ENCODE data around the gene HOXB3. TPM values are rescaled to one million over a fixed set of nuclear protein-coding genes. Genes with fewer than 3 reads are reported as not detected.

The HOXB3 gene
- total and polyA plus RNA-seq, 7 donors, result 6.2 to 64.3 (median 25.3) TPM

DNA sequence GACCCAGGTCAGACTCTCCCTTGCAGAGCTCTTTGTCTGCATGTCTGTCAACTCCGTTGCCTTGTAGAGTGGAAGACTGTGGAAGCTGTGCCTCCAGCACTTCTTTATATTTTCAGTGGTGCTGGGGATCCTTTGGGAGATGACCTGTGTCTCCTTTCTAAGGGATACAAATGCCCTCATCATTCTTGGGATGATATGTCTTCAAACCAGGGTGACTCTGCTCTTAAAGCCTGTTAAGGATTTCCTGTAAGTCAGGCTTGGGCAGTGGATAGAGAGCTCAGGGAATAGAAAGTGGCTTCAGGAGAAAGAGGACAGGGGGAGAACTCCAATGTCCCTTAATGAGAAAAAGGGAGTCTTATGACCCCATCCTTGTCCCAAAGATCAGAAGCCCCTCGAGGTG, 1.5 kb downstream of the HOXB3 start:
- 47 to 58% methylated on average over 2 of the region's 2 CpGs for WGBS, 2 donors
- no peaks in the 10 kb centered on the region for H3K36me3 ChIP-seq
- H3K4me1 ChIP-seq, result peaks cover 0 to 52% (median 41%) of the 10 kb centered on the region in 4 donors
- H3K9me3 ChIP-seq, result no peaks in the 10 kb centered on the region
- TF ChIP-seq POLR2AphosphoS5 (IDR thresholded peaks at IDR 0.05), result peak in 1 of 4 donors; percentile 9
- TF ChIP-seq, protein P1, sequence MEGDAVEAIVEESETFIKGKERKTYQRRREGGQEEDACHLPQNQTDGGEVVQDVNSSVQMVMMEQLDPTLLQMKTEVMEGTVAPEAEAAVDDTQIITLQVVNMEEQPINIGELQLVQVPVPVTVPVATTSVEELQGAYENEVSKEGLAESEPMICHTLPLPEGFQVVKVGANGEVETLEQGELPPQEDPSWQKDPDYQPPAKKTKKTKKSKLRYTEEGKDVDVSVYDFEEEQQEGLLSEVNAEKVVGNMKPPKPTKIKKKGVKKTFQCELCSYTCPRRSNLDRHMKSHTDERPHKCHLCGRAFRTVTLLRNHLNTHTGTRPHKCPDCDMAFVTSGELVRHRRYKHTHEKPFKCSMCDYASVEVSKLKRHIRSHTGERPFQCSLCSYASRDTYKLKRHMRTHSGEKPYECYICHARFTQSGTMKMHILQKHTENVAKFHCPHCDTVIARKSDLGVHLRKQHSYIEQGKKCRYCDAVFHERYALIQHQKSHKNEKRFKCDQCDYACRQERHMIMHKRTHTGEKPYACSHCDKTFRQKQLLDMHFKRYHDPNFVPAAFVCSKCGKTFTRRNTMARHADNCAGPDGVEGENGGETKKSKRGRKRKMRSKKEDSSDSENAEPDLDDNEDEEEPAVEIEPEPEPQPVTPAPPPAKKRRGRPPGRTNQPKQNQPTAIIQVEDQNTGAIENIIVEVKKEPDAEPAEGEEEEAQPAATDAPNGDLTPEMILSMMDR (IDR thresholded peaks at IDR 0.05), result no peak
- peak overlapping the region; percentile 36 to 70 (median 56) for H3K4me3 ChIP-seq
- intact Hi-C loops (cut with DNase I), result no loop called here
- DNase-seq, result no peak
- peak overlapping the region in 3 of 4 donors; percentile 95 to 99 (median 97) for H3K27ac ChIP-seq
- H3K27me3 ChIP-seq, result no peaks in the 10 kb centered on the region

DNA sequence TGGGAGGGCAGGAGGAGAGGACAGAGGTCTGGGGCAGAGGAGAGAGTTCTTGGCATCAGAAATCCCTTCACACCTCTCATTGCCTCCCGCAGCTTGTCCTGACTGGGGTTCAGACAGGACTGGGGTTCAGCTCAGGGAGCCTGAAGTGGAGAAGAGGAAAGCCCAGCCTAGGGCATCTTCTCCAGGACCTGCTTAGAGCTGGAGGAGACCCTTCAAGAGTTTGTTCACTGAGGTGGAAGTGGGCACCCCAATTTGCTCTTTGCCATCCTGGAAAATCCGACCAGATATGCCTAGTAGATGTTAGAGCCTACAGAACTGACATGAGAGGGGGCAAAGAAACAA, 2.0 kb downstream of the HOXB3 start:
- Histone ChIP-seq H3K4me1 (peaks cover 0 to 55% (median 45%) of the 10 kb centered on the region in 4 donors), H3K36me3 (no peaks in the 10 kb centered on the region), H3K9me3 (no peaks in the 10 kb centered on the region), H3K27me3 (no peaks in the 10 kb centered on the region), H3K27ac (peak overlapping the region; percentile 2 to 99 (median 96)), H3K4me3 (peak overlapping the region; percentile 36 to 70 (median 56))
- TF ChIP-seq POLR2AphosphoS5 (IDR thresholded peaks at IDR 0.05) (no peak), EP300 (IDR thresholded peaks at IDR 0.05) (no peak), POLR2A (IDR thresholded peaks at IDR 0.05) (no peak)
- TF ChIP-seq, protein P1 (IDR thresholded peaks at IDR 0.05), result no peak
- DNase-seq, result no peak
- WGBS, 2 donors, result 57 to 74% methylated on average over 2 of the region's 2 CpGs
- intact Hi-C loops (cut with DNase I), result no loop called here

DNA sequence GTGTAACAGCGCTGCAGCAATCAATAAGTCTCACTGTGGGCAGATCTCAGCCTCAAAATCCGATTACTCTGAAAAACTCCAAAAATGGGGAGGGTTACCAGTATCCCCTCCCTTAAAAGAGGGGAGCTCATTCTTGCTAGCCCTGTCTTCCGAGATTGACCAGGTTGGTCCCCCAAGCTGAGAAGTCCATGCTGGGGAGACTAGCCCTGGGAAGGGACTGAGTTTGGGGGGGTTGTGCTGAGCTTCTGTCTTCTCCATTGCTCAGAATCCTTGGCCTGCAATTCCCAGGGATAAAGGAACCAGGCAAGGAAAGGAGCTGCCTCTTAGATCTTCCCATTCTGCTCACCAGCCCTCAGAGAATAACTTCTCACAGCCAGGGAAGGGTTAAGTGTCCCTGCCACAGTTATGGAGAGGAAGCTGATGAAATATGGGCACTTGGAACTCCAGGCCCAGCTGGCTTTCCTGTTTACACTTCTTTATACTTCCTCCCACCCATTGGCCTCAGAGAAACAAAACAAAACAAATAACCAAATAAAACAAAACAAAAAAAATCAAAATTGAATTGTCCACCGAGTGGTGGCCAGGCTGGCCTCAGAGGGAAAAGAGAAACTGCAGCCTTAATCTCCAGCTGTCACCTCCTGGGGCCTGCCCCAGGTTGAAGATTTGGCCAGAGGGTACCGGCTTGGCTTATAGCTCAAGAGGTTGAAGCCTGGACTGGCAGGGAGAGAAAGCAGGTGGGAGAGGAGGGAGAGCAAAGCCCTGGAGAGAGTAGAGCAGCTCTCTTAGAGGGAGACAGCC, 2.6 kb downstream of the HOXB3 start:
- peak overlapping the region; percentile 36 to 70 (median 56) for H3K4me3 ChIP-seq
- peaks cover 0 to 59% (median 50%) of the 10 kb centered on the region in 4 donors for H3K4me1 ChIP-seq
- H3K36me3 ChIP-seq, result no peaks in the 10 kb centered on the region
- no peaks in the 10 kb centered on the region for H3K27me3 ChIP-seq
- no peak for DNase-seq
- peak in 2 of 4 donors; percentile 15 to 39 for TF ChIP-seq POLR2AphosphoS5 (IDR thresholded peaks at IDR 0.05)
- TF ChIP-seq, protein P1 (IDR thresholded peaks at IDR 0.05), result no peak
- intact Hi-C loops (cut with DNase I), result no loop called here
- H3K9me3 ChIP-seq, result no peaks in the 10 kb centered on the region
- H3K27ac ChIP-seq, result peak overlapping the region; percentile 94 to 99 (median 96)
- WGBS, 2 donors, result 43 to 56% methylated on average over 5 of the region's 5 CpGs

DNA sequence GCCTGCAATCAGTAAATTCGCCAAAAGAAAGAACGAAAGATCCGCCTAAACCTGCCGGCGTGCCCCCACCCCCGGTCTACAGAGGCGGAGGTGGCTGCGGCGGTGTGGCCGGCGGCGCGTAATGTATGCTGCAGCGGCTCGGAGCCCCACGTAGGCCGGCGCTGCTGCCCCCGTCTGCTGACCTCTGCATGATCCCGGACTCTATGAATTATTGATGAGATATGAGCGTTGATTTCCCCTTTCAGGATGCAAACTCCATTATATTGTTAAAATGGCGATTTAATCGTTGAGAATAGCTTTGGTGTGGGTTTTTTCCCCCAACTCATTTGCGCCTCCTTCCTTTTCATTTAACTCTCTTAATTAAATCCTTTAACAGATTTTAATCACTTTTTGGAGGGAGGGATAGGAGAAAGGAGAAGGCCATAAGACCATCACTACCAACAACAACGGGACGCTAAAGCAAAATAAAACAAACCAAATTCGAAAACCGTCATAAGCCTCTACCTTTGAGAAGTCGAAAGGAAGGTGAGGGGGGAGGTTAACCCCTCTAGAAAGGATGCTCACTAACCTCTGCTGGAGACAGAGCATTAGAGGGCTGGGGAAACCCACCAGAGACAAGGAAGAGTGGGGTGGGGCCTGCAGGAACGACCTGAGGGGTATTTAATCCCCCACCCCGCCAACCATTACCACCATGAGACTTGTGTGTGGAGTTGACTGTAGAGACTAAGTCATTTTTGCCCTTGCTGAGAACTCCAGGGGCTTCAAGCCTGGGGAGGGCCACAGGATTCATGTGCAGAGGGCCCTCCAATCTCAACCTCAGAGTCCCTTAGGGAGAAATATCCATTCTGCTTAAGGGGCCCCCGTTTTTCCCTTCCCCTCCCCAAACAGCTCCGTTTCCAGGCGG, 3.4 kb downstream of the HOXB3 start:
- Histone ChIP-seq H3K27ac (peak overlapping the region; percentile 94 to 99 (median 96)), H3K36me3 (no peaks in the 10 kb centered on the region), H3K27me3 (no peaks in the 10 kb centered on the region), H3K4me1 (peaks cover 0 to 59% (median 50%) of the 10 kb centered on the region in 4 donors), H3K4me3 (peak overlapping the region; percentile 36 to 70 (median 56)), H3K9me3 (no peaks in the 10 kb centered on the region)
- DNase-seq, result no peak
- intact Hi-C loops (cut with DNase I), result no loop called here
- TF ChIP-seq, protein P1 (IDR thresholded peaks at IDR 0.05), result no peak
- TF ChIP-seq POLR2A (IDR thresholded peaks at IDR 0.05), result no peak
- TF ChIP-seq POLR2AphosphoS5 (IDR thresholded peaks at IDR 0.05), result no peak
- TF ChIP-seq EP300 (IDR thresholded peaks at IDR 0.05), result no peak
- WGBS, 2 donors, result 31 to 63% methylated on average over 34 of the region's 34 CpGs

Data from sigmoid colon (tissue), 7 donors.